ENCODE measurements around the gene OMP.

- TF ChIP-seq CTCF (conservative IDR thresholded peaks at IDR 0.05; ENCODE audit: low read length): no peak
- no peak for TF ChIP-seq EZH2phosphoT487 (IDR thresholded peaks at IDR 0.05; ENCODE audit: borderline replicate concordance)
Measured at GRCh38 chr11:77084581-77085191, 18.0 kb upstream of the OMP start.
